HepG2 (cell line): ENCODE measurements around the gene CD300A. TPM values are rescaled to one million over a fixed set of nuclear protein-coding genes. Genes with fewer than 3 reads are reported as not detected.
A peak's percentile ranks its signal among the peaks of the same experiment; 100 is the strongest.

Experiments used
- EEA1 ChIP-seq: sonication (generic); formaldehyde crosslinking; IDR thresholded peaks from 2 replicates; pipeline ENCODE4 v1.5.1; 2020; ENCODE audit warnings: mild to moderate bottlenecking, missing genetic modification reagents, borderline replicate concordance
- ESRRA ChIP-seq: sonication (generic); formaldehyde crosslinking; IDR thresholded peaks from 2 replicates; pipeline ENCODE4 v1.5.1; 2020; ENCODE audit warnings: mild to moderate bottlenecking, low read depth, missing genetic modification reagents
- FOXK2 ChIP-seq: fragments of 450-650 bp; IDR thresholded peaks from 2 replicates; pipeline ENCODE4 v1.6.1; 2016
- JUND ChIP-seq: sonication (generic); formaldehyde crosslinking; IDR thresholded peaks from 2 replicates; pipeline ENCODE4 v1.8.0; 2022; ENCODE audit warnings: mild to moderate bottlenecking, missing genetic modification reagents
- MED1 ChIP-seq: sonication (generic); formaldehyde crosslinking; IDR thresholded peaks from 2 replicates; pipeline ENCODE4 v1.4.0; 2020; ENCODE audit warnings: missing genetic modification reagents
- NFE2L2 ChIP-seq: fragments of 150-350 bp; IDR thresholded peaks from 2 replicates; pipeline ENCODE4 v1.6.1; 2014; ENCODE audit warnings: low read length
- NFIB ChIP-seq: sonication (generic); formaldehyde crosslinking; IDR thresholded peaks from 2 replicates; pipeline ENCODE4 v1.9.0; 2021; ENCODE audit warnings: missing genetic modification reagents, mild to moderate bottlenecking, borderline replicate concordance
- SOX5 ChIP-seq: IDR thresholded peaks from 2 replicates; pipeline ENCODE4 v1.6.1; 2016; ENCODE audit warnings: borderline replicate concordance
- SP1 ChIP-seq, 2 experiments: fragments of 450-650 bp in 1 of 2; sonication (generic) in 1 of 2; formaldehyde crosslinking in 1 of 2; IDR thresholded peaks; 2 replicates each; pipeline versions ENCODE4 v1.4.0 to v1.6.1; 2016 to 2020; ENCODE audit warnings: missing genetic modification reagents in 1 of 2
- SRF ChIP-seq: IDR thresholded peaks from 2 replicates; pipeline ENCODE4 v1.6.1; 2011; ENCODE audit warnings: mild to moderate bottlenecking, low read depth, low read length, moderate library complexity
- SYNCRIP ChIP-seq: fragments of 200-400 bp; formaldehyde crosslinking; IDR thresholded peaks from 2 replicates; pipeline ENCODE4 v1.6.1; 2018; ENCODE audit warnings: mild to moderate bottlenecking, low read depth, low read length; ENCODE audit not compliant: insufficient read depth
- TBX3 ChIP-seq: fragments of 450-650 bp; IDR thresholded peaks from 2 replicates; pipeline ENCODE4 v1.6.1; 2017; ENCODE audit warnings: antibody characterized with exemption, mild to moderate bottlenecking, inconsistent platforms, borderline replicate concordance
- TOPORS ChIP-seq: sonication (generic); formaldehyde crosslinking; IDR thresholded peaks from 2 replicates; pipeline ENCODE4 v1.8.0; 2023; ENCODE audit warnings: mild to moderate bottlenecking, missing genetic modification reagents
- ZBTB1 ChIP-seq: sonication (generic); formaldehyde crosslinking; IDR thresholded peaks from 2 replicates; pipeline ENCODE4 v1.4.0; 2020; ENCODE audit warnings: missing genetic modification reagents, borderline replicate concordance
- ZBTB20 ChIP-seq: sonication (generic); formaldehyde crosslinking; IDR thresholded peaks from 2 replicates; pipeline ENCODE4 v1.8.1; 2023; ENCODE audit warnings: missing genetic modification reagents, low read depth, mild to moderate bottlenecking, borderline replicate concordance
- ZFP90 ChIP-seq: sonication (generic); formaldehyde crosslinking; IDR thresholded peaks from 2 replicates; pipeline ENCODE4 v1.8.0; 2022; ENCODE audit warnings: missing genetic modification reagents, mild to moderate bottlenecking, inconsistent platforms, borderline replicate concordance
- ZNF124 ChIP-seq: sonication (generic); formaldehyde crosslinking; IDR thresholded peaks from 2 replicates; pipeline ENCODE4 v1.4.0; 2020; ENCODE audit warnings: missing genetic modification reagents
- ZNF235 ChIP-seq: sonication (generic); formaldehyde crosslinking; IDR thresholded peaks from 2 replicates; pipeline ENCODE4 v1.8.1; 2023; ENCODE audit warnings: mild to moderate bottlenecking, missing genetic modification reagents, borderline replicate concordance
- ZNF460 ChIP-seq: sonication (generic); formaldehyde crosslinking; IDR thresholded peaks from 2 replicates; pipeline ENCODE4 v1.5.1; 2020; ENCODE audit warnings: missing genetic modification reagents, mild to moderate bottlenecking, borderline replicate concordance
- ZNF549 ChIP-seq: sonication (generic); formaldehyde crosslinking; IDR thresholded peaks from 2 replicates; pipeline ENCODE4 v1.5.0; 2020; ENCODE audit warnings: missing genetic modification reagents
- ZNF572 ChIP-seq: sonication (generic); formaldehyde crosslinking; IDR thresholded peaks from 2 replicates; pipeline ENCODE4 v1.5.1; 2020; ENCODE audit warnings: mild to moderate bottlenecking, missing genetic modification reagents
- polyA plus RNA-seq, 8 experiments: library from polyadenylated mRNA; depleted of rRNA in 3 of 8; stranded (reverse) in 7 of 8; unstranded in 1 of 8; fragments of >200 nt; fragmentation: Illumina TruSeq in 4 of 8; extraction: Trizol in 4 of 8; gene quantifications; 2 replicates each; pipeline versions ENCODE4 v1.2.1 to v1.2.3, GENCODE V29; 2011 to 2016; ENCODE audit warnings: low read depth in 4 of 8, missing spikeins in 1 of 8, mixed read lengths in 1 of 8; ENCODE audit not compliant: insufficient read depth in 1 of 8
- total RNA-seq, 5 experiments: library from RNA; depleted of rRNA; stranded (reverse); fragments of >200 nt; fragmentation: Illumina TruSeq; extraction: Trizol; gene quantifications; 2 replicates each; pipeline ENCODE4 v1.2.3, GENCODE V29; 2016; ENCODE audit warnings: low read depth in 1 of 5
- TF ChIP-seq, protein P1 (sequence below): sonication (generic); formaldehyde crosslinking; IDR thresholded peaks from 2 replicates; pipeline ENCODE4 v1.4.0; 2020; ENCODE audit warnings: mild to moderate bottlenecking, missing genetic modification reagents, borderline replicate concordance
- TF ChIP-seq, protein P2 (sequence below): IDR thresholded peaks from 2 replicates; pipeline ENCODE4 v1.6.1; 2018; ENCODE audit warnings: missing genetic modification reagents, mild to moderate bottlenecking, missing compliant biosample characterization
- TF ChIP-seq, protein P3 (sequence below): sonication (generic); formaldehyde crosslinking; IDR thresholded peaks from 2 replicates; pipeline ENCODE4 v1.5.0; 2020; ENCODE audit warnings: missing genetic modification reagents
- TF ChIP-seq, protein P4 (sequence below): sonication (generic); formaldehyde crosslinking; IDR thresholded peaks from 2 replicates; pipeline ENCODE4 v1.5.0; 2020; ENCODE audit warnings: mild to moderate bottlenecking, missing genetic modification reagents, moderate library complexity

Gene CD300A
- total and polyA plus RNA-seq, 2 of the 13 experiments (the other 11 are each of a cell fraction or from before 2014, with no cell fraction given), result not detected

DNA sequence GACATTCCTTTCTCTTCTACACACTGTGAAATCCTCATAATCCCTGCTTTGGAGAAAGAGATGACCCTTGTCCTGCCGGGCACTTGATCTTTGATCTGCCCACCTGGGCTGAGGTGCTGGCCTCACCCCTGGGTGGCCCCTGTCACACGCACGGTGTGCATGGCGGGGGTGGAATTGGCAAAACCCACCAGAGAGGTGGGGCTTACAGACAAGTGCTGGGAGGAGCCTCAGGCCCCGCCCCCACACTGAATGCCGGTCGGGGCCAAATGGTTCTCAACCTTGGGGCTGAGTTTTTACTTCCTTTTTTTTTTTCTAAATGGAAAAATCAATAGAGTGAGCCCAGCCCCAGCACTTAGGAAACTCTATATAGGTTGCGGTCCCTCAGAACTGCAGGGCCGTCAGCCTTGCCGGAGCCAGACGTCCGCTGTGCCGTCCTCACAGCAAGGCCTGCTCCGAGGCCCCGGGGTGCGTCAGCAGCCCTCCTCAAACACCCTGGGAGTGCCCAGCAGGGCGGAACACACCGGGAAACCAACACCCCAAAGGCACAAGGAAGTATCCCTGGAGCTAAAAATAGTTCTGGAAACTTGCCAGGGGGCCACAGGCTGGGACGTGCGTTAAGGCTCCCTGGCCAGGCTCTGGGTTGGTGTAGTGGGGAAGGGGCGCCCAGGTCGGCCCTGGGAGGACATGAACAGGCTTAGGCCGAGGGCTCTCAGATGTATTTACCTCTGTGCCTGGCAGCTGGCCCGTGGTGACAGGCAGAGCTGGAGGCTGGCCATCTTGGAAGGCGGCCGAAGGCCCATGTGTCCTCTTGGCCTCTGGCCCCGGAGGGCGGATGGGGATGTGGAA is 23.5 kb upstream of the CD300A start (continued):
- TF ChIP-seq, protein P1, sequence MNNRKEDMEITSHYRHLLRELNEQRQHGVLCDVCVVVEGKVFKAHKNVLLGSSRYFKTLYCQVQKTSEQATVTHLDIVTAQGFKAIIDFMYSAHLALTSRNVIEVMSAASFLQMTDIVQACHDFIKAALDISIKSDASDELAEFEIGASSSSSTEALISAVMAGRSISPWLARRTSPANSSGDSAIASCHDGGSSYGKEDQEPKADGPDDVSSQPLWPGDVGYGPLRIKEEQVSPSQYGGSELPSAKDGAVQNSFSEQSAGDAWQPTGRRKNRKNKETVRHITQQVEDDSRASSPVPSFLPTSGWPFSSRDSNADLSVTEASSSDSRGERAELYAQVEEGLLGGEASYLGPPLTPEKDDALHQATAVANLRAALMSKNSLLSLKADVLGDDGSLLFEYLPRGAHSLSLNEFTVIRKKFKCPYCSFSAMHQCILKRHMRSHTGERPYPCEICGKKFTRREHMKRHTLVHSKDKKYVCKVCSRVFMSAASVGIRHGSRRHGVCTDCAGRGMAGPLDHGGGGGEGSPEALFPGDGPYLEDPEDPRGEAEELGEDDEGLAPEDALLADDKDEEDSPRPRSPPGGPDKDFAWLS (CRISPR knock-in tag), result peak; percentile 96
- TF ChIP-seq TBX3 (peak; percentile 95), ZNF124 (CRISPR knock-in tag) (peak; percentile 87), ZNF235 (CRISPR knock-in tag) (no peak), ZBTB1 (CRISPR knock-in tag) (no peak), FOXK2 (no peak), SRF (peak; percentile 35; the same call in 1 of the 2 replicates), ZNF572 (CRISPR knock-in tag) (peak; percentile 84), ZNF549 (CRISPR knock-in tag) (no peak), ESRRA (CRISPR knock-in tag) (peak; percentile 93), MED1 (CRISPR knock-in tag) (peak; percentile 98), JUND (CRISPR knock-in tag) (peak; percentile 65), SP1 (IDR thresholded peaks at IDR 0.05) (no peak), SP1 (CRISPR knock-in tag; IDR thresholded peaks at IDR 0.05) (peak; percentile 83), NFE2L2 (no peak), ZNF460 (CRISPR knock-in tag) (no peak; the same call in 1 of the 2 replicates), ZFP90 (CRISPR knock-in tag) (peak; percentile 64; the same call in 1 of the 2 replicates), EEA1 (CRISPR knock-in tag) (no peak; the same call in 1 of the 2 replicates), ZBTB20 (CRISPR knock-in tag) (no peak; the same call in 1 of the 2 replicates), SOX5 (CRISPR knock-in tag) (peak; percentile 94), TOPORS (no peak), NFIB (CRISPR knock-in tag) (0 out of 2 replicates have a peak, but pooled peaks have one; percentile 53), SYNCRIP (no peak)
- TF ChIP-seq, protein P2, sequence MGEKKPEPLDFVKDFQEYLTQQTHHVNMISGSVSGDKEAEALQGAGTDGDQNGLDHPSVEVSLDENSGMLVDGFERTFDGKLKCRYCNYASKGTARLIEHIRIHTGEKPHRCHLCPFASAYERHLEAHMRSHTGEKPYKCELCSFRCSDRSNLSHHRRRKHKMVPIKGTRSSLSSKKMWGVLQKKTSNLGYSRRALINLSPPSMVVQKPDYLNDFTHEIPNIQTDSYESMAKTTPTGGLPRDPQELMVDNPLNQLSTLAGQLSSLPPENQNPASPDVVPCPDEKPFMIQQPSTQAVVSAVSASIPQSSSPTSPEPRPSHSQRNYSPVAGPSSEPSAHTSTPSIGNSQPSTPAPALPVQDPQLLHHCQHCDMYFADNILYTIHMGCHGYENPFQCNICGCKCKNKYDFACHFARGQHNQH, result peak; percentile 78
- TF ChIP-seq, protein P3, sequence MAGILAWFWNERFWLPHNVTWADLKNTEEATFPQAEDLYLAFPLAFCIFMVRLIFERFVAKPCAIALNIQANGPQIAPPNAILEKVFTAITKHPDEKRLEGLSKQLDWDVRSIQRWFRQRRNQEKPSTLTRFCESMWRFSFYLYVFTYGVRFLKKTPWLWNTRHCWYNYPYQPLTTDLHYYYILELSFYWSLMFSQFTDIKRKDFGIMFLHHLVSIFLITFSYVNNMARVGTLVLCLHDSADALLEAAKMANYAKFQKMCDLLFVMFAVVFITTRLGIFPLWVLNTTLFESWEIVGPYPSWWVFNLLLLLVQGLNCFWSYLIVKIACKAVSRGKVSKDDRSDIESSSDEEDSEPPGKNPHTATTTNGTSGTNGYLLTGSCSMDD (CRISPR knock-in tag), result 0 out of 2 replicates have a peak, but pooled peaks have one; percentile 59
- TF ChIP-seq, protein P4, sequence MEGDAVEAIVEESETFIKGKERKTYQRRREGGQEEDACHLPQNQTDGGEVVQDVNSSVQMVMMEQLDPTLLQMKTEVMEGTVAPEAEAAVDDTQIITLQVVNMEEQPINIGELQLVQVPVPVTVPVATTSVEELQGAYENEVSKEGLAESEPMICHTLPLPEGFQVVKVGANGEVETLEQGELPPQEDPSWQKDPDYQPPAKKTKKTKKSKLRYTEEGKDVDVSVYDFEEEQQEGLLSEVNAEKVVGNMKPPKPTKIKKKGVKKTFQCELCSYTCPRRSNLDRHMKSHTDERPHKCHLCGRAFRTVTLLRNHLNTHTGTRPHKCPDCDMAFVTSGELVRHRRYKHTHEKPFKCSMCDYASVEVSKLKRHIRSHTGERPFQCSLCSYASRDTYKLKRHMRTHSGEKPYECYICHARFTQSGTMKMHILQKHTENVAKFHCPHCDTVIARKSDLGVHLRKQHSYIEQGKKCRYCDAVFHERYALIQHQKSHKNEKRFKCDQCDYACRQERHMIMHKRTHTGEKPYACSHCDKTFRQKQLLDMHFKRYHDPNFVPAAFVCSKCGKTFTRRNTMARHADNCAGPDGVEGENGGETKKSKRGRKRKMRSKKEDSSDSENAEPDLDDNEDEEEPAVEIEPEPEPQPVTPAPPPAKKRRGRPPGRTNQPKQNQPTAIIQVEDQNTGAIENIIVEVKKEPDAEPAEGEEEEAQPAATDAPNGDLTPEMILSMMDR, result no peak; the same call in 1 of the 2 replicates
